ENCODE measurements around the gene COL6A6.

GRCh38 chr3:130490241-130490640 is 26.7 kb upstream of the COL6A6 start:
- TF ChIP-seq, protein P1, sequence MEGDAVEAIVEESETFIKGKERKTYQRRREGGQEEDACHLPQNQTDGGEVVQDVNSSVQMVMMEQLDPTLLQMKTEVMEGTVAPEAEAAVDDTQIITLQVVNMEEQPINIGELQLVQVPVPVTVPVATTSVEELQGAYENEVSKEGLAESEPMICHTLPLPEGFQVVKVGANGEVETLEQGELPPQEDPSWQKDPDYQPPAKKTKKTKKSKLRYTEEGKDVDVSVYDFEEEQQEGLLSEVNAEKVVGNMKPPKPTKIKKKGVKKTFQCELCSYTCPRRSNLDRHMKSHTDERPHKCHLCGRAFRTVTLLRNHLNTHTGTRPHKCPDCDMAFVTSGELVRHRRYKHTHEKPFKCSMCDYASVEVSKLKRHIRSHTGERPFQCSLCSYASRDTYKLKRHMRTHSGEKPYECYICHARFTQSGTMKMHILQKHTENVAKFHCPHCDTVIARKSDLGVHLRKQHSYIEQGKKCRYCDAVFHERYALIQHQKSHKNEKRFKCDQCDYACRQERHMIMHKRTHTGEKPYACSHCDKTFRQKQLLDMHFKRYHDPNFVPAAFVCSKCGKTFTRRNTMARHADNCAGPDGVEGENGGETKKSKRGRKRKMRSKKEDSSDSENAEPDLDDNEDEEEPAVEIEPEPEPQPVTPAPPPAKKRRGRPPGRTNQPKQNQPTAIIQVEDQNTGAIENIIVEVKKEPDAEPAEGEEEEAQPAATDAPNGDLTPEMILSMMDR (IDR thresholded peaks at IDR 0.05) = no peak
- TF ChIP-seq POLR2A (IDR thresholded peaks at IDR 0.05) = no peak

Measured in thyroid gland (tissue), 4 donors.